WTC11 (cell line): Measurements from ENCODE around the gene OR6A2. TPM values are rescaled to one million over a fixed set of nuclear protein-coding genes. Genes with fewer than 3 reads are reported as not detected.
A peak's percentile ranks its signal among the peaks of the same experiment; 100 is the strongest.

ENCODE experiments used
- ATAC-seq: fragments of 200-7000 bp; cut with Tn5 transposase; 2 replicates; pipeline ENCODE4 v1.10.0; 2021; ENCODE audit warnings: mild to moderate bottlenecking, moderate library complexity
- CTCF ChIA-PET: fragments of 300-600 bp; sonication (Branson Sonifier 250); formaldehyde crosslinking; loops from one replicate; lab custom pipeline; 2021; ENCODE audit warnings: antibody characterized with exemption; lab: Charles Lee
- POLR2A ChIA-PET: fragments of 350-600 bp; sonication (Branson Sonifier 250); formaldehyde crosslinking; loops from one replicate; lab custom pipeline; 2021; ENCODE audit warnings: antibody characterized with exemption; lab: Charles Lee
- DNase-seq: peaks from one replicate; pipeline ENCODE4 v3.0.0; 2021; ENCODE audit warnings: low spot score
- H3K27ac Mint-ChIP-seq: 2 replicates; pipeline ENCODE4 v1.8.0; 2021; ENCODE audit warnings: mixed read lengths
- H3K27me3 Mint-ChIP-seq: 2 replicates; pipeline ENCODE4 v1.8.0; 2021; ENCODE audit warnings: low read depth, mild to moderate bottlenecking, moderate library complexity, mixed read lengths
- H3K36me3 Mint-ChIP-seq: 2 replicates; pipeline ENCODE4 v1.8.0; 2021; ENCODE audit warnings: mixed read lengths
- H3K4me1 Mint-ChIP-seq: 2 replicates; pipeline ENCODE4 v1.8.0; 2022; ENCODE audit warnings: mixed read lengths
- H3K4me3 Mint-ChIP-seq: 2 replicates; pipeline ENCODE4 v1.8.0; 2021; ENCODE audit warnings: mild to moderate bottlenecking, moderate library complexity, mixed read lengths
- H3K9me3 Mint-ChIP-seq: 2 replicates; pipeline ENCODE4 v1.8.0; 2021; ENCODE audit warnings: mixed read lengths
- ARID4B ChIP-seq: sonication (generic); formaldehyde crosslinking; IDR thresholded peaks from 2 replicates; pipeline ENCODE4 v1.8.0; 2023; ENCODE audit warnings: missing genetic modification reagents, mild to moderate bottlenecking, borderline replicate concordance
- ATF3 ChIP-seq: sonication (generic); formaldehyde crosslinking; conservative IDR thresholded peaks from 2 replicates; pipeline ENCODE4 v1.8.1; 2022; ENCODE audit warnings: mild to moderate bottlenecking, missing genetic modification reagents
- FOXP4 ChIP-seq: sonication (generic); formaldehyde crosslinking; IDR thresholded peaks from 2 replicates; pipeline ENCODE4 v1.8.0; 2022; ENCODE audit warnings: mild to moderate bottlenecking, missing genetic modification reagents
- MLX ChIP-seq: sonication (generic); formaldehyde crosslinking; IDR thresholded peaks from 2 replicates; pipeline ENCODE4 v1.8.1; 2023; ENCODE audit warnings: mild to moderate bottlenecking, missing genetic modification reagents, moderate library complexity
- NR3C1 ChIP-seq: sonication (generic); formaldehyde crosslinking; conservative IDR thresholded peaks from 2 replicates; pipeline ENCODE4 v1.8.1; 2023; ENCODE audit warnings: low read depth, mild to moderate bottlenecking, missing genetic modification reagents
- SMAD3 ChIP-seq: sonication (generic); formaldehyde crosslinking; IDR thresholded peaks from 2 replicates; pipeline ENCODE4 v1.8.0; 2022; ENCODE audit warnings: missing genetic modification reagents, mild to moderate bottlenecking, borderline replicate concordance
- SP1 ChIP-seq: sonication (generic); formaldehyde crosslinking; conservative IDR thresholded peaks from 2 replicates; pipeline ENCODE4 v1.8.1; 2022; ENCODE audit warnings: missing genetic modification reagents
- ZNF121 ChIP-seq: sonication (generic); formaldehyde crosslinking; IDR thresholded peaks from 2 replicates; pipeline ENCODE4 v1.8.0; 2023; ENCODE audit warnings: missing genetic modification reagents
- ZNF263 ChIP-seq: sonication (generic); formaldehyde crosslinking; IDR thresholded peaks from 2 replicates; pipeline ENCODE4 v1.8.1; 2022; ENCODE audit warnings: low read depth, mild to moderate bottlenecking, moderate library complexity, missing genetic modification reagents
- ZNF396 ChIP-seq: fragments of 250-450 bp; sonication (Bioruptor Pico); IDR thresholded peaks from 2 replicates; pipeline ENCODE4 v1.8.0; 2021; ENCODE audit warnings: mild to moderate bottlenecking, moderate library complexity, borderline replicate concordance
- ZNF416 ChIP-seq: fragments of 250-450 bp; sonication (Bioruptor Pico); IDR thresholded peaks from 2 replicates; pipeline ENCODE4 v1.9.0; 2021; ENCODE audit warnings: mild to moderate bottlenecking, inconsistent platforms
- ZNF532 ChIP-seq: fragments of 250-450 bp; sonication (Bioruptor Pico); IDR thresholded peaks from 2 replicates; pipeline ENCODE4 v1.9.0; 2021; ENCODE audit warnings: mild to moderate bottlenecking, borderline replicate concordance
- ZNF671 ChIP-seq: fragments of 250-450 bp; sonication (Bioruptor Pico); IDR thresholded peaks from 2 replicates; pipeline ENCODE4 v1.8.0; 2021; ENCODE audit warnings: mild to moderate bottlenecking
- total RNA-seq: library from RNA; stranded (reverse); gene quantifications from 3 replicates; pipeline ENCODE4 v1.2.3, GENCODE V29; 2021
- TF ChIP-seq, protein P1 (sequence below): sonication (generic); formaldehyde crosslinking; conservative IDR thresholded peaks from 2 replicates; pipeline ENCODE4 v1.8.1; 2023; ENCODE audit warnings: mild to moderate bottlenecking, low read depth, missing genetic modification reagents, moderate library complexity
- TF ChIP-seq, protein P2 (sequence below): sonication (generic); formaldehyde crosslinking; IDR thresholded peaks from 2 replicates; pipeline ENCODE4 v1.8.0; 2023; ENCODE audit warnings: mild to moderate bottlenecking, missing genetic modification reagents
- TF ChIP-seq, protein P3 (sequence below): fragments of 250-450 bp; sonication (Bioruptor Pico); IDR thresholded peaks from 2 replicates; pipeline ENCODE4 v1.9.0; 2021; ENCODE audit warnings: mild to moderate bottlenecking

The OR6A2 gene
- total RNA-seq, 1 experiment from 2014 or later, result 0.07 TPM

DNA sequence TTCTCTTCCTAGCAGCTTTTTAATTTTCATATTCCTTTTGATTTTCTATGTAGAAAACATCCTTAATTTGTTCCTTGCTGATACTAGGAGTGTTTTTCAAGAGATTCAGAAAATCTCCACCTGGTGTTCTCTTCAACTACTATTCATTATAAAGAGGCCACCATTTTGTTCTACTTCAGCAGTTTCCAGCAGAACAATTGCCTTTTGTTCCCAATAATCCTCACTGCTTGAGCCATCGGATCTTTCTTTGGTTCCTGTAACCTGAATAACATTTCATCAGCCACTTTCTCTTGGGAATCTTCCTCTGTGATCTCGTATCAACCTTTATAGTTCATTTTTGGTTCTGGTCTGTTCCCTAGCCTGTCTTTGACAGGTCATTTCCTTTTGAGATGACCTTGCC is 44.2 kb upstream of the OR6A2 start:
- 0 out of 2 replicates have a peak, but pooled peaks cover 2% of the 10 kb centered on the region for H3K36me3 Mint-ChIP-seq
- POLR2A ChIA-PET, result no interaction called here
- ATAC-seq (peak; percentile 22; the same call in 1 of the 2 replicates), DNase-seq (no peak)
- peaks cover 37% of the 10 kb centered on the region for H3K9me3 Mint-ChIP-seq
- H3K4me3 Mint-ChIP-seq, result no peak overlapping the region
- H3K27me3 Mint-ChIP-seq, result no peaks in the 10 kb centered on the region
- TF ChIP-seq ZNF416 (CRISPR knock-in tag) (no peak), FOXP4 (CRISPR knock-in tag) (no peak), MLX (CRISPR knock-in tag) (no peak), ATF3 (no peak), SP1 (no peak), ZNF121 (CRISPR knock-in tag) (no peak), ZNF396 (CRISPR knock-in tag) (no peak), ARID4B (CRISPR knock-in tag) (no peak), ZNF671 (CRISPR knock-in tag) (no peak), ZNF532 (CRISPR knock-in tag) (no peak), SMAD3 (CRISPR knock-in tag) (no peak), NR3C1 (CRISPR knock-in tag) (no peak), ZNF263 (CRISPR knock-in tag) (no peak)
- TF ChIP-seq, protein P1, sequence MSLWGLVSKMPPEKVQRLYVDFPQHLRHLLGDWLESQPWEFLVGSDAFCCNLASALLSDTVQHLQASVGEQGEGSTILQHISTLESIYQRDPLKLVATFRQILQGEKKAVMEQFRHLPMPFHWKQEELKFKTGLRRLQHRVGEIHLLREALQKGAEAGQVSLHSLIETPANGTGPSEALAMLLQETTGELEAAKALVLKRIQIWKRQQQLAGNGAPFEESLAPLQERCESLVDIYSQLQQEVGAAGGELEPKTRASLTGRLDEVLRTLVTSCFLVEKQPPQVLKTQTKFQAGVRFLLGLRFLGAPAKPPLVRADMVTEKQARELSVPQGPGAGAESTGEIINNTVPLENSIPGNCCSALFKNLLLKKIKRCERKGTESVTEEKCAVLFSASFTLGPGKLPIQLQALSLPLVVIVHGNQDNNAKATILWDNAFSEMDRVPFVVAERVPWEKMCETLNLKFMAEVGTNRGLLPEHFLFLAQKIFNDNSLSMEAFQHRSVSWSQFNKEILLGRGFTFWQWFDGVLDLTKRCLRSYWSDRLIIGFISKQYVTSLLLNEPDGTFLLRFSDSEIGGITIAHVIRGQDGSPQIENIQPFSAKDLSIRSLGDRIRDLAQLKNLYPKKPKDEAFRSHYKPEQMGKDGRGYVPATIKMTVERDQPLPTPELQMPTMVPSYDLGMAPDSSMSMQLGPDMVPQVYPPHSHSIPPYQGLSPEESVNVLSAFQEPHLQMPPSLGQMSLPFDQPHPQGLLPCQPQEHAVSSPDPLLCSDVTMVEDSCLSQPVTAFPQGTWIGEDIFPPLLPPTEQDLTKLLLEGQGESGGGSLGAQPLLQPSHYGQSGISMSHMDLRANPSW, result no peak
- TF ChIP-seq, protein P2, sequence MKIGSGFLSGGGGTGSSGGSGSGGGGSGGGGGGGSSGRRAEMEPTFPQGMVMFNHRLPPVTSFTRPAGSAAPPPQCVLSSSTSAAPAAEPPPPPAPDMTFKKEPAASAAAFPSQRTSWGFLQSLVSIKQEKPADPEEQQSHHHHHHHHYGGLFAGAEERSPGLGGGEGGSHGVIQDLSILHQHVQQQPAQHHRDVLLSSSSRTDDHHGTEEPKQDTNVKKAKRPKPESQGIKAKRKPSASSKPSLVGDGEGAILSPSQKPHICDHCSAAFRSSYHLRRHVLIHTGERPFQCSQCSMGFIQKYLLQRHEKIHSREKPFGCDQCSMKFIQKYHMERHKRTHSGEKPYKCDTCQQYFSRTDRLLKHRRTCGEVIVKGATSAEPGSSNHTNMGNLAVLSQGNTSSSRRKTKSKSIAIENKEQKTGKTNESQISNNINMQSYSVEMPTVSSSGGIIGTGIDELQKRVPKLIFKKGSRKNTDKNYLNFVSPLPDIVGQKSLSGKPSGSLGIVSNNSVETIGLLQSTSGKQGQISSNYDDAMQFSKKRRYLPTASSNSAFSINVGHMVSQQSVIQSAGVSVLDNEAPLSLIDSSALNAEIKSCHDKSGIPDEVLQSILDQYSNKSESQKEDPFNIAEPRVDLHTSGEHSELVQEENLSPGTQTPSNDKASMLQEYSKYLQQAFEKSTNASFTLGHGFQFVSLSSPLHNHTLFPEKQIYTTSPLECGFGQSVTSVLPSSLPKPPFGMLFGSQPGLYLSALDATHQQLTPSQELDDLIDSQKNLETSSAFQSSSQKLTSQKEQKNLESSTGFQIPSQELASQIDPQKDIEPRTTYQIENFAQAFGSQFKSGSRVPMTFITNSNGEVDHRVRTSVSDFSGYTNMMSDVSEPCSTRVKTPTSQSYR, result no peak
- TF ChIP-seq, protein P3, sequence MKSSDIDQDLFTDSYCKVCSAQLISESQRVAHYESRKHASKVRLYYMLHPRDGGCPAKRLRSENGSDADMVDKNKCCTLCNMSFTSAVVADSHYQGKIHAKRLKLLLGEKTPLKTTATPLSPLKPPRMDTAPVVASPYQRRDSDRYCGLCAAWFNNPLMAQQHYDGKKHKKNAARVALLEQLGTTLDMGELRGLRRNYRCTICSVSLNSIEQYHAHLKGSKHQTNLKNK (CRISPR knock-in tag), result no peak
- peak overlapping the region; percentile 7; the same call in 1 of the 2 replicates for H3K27ac Mint-ChIP-seq
- CTCF ChIA-PET, result no interaction called here
- H3K4me1 Mint-ChIP-seq, result peaks cover 24% of the 10 kb centered on the region
